DMS53 (cell line): Measurements from ENCODE around the gene RAB25.

ENCODE experiments used
- DNase-seq: peaks from one replicate; lab custom pipeline; 2025; lab: John Stamatoyannopoulos, UW

The RAB25 gene

GRCh38 chr1:156118177-156118868, 57.4 kb downstream of the RAB25 start:
- DNase-seq = peak; percentile 69

GRCh38 chr1:156119503-156120209, 58.7 kb downstream of the RAB25 start:
- DNase-seq = peak; percentile 53
